ENCODE measurements around the gene ZNF391.
"Not testable (repeated sequence)": the region's sequence is repeated elsewhere in the genome, so short reads cannot be mapped to it uniquely, and the experiment has no call there.

The ZNF391 gene

GRCh38 chr6:27422651-27423332, 34.2 kb downstream of the ZNF391 start:
- DNase-seq (ENCODE audit: low read depth): peak; percentile 36

- not testable (repeated sequence) for DNase-seq (ENCODE audit: low read depth)
Observed at GRCh38 chr6:27424851-27425250, 36.3 kb downstream of the ZNF391 start.

DNA sequence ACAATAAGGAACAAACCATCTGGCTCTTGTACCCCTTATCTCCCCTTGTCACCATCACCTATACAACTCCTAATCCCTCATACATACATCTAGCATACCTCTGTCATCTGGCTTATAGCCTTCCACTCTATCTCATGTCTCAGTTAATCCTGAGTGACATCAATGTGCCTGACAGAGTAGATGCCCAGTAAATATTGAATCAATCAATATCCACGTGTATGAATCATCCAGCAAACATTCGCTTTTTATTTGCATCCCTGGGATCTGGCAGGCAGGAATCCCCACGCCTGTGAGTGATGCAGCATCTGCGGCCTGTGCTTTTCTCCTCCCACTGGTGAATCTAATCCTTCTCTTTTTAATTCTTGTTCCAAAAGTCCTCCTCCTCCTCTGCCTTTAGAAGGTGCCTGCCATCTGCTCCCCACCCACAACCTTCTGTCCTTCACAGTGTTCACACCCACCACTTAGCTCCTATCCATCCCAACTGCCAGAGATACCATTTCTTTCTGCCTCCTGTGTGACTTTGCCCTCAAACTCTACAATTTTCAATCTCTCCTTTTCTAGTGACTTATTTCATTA, 37.6 kb downstream of the ZNF391 start:
- DNase-seq (ENCODE audit: low read depth): no peak

DNA sequence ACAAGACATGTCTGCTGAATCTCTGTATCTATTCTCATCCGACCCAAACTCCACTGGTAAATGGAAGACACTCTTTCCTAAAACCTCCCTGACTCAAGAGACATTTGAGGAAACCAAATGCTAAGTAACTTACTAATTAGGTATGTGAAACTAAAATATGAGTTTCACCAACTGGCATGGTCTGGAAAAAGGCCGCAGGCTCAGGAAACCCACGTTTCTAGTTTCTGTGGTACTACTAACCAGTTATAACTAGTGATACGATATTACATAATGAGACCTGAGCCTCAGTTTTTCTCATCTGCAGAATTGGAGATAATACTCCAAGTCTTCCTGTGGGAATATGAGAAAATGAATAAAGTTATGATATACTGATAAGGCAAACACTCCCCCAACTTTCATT, 39.9 kb downstream of the ZNF391 start:
- no peak for DNase-seq (ENCODE audit: low read depth)

GRCh38 chr6:27428966-27429365, 40.4 kb downstream of the ZNF391 start:
- DNase-seq (ENCODE audit: low read depth): no peak

- DNase-seq (ENCODE audit: low read depth): no peak
Observed at GRCh38 chr6:27433714-27434113, 45.2 kb downstream of the ZNF391 start.

DNA sequence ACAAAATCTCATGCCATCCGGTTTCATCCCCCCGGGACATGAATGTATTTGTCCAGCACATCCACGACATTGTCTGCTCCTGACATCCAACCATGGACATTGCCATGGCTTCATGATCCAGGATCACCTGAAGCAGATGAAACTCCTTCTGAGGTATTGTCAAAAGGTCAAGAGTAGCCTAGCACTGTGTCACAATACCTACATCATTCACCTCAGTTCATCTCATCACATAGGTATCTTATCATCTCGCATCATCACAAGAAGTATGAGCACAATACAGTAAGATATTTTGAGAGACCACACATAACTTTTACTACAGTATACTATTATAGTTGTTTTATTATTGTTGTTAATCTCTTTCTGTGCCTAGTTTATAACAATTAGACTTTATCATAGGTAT, 50.8 kb downstream of the ZNF391 start:
- DNase-seq (ENCODE audit: low read depth): no peak

DNA sequence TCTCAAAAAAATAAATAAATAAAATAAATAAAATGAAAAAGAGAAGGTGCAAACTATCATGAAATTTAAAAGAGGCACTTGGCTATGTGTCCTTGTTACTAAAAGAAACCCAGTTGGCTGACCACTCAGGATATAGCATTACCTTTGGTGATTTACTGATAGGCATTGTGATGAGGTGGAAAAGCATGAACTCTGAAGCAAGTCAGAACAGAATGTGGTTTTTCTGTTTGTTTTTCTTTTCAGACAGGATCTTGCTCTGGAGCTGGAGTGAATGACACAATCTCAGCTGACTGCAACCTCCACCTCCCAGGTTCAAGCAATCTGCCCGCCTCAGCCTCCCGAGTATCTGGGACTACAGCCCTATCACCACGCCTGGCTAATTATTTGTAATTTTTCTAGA, 52.4 kb downstream of the ZNF391 start:
- peak; percentile 75 for DNase-seq (ENCODE audit: low read depth)

DNA sequence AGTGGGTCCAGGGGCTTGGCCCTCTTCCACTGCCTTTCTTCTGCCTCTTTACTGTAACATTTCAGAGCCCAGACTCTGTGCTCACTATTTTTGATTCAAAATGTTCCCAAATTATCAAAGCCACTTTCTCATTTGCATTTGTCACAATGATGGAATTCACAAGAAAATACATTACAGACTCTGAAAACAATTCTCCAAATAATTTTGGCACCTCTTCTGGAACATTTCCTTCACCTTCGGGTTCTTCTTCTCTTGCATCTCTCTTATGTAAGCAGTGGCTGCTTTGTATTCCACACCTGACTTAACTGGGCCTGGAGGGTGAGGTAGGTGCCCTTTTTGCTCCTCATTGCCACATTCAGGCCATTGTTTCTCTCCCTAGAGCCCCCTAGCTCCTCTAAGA, 54.4 kb downstream of the ZNF391 start:
- no peak for DNase-seq (ENCODE audit: low read depth)

DNA sequence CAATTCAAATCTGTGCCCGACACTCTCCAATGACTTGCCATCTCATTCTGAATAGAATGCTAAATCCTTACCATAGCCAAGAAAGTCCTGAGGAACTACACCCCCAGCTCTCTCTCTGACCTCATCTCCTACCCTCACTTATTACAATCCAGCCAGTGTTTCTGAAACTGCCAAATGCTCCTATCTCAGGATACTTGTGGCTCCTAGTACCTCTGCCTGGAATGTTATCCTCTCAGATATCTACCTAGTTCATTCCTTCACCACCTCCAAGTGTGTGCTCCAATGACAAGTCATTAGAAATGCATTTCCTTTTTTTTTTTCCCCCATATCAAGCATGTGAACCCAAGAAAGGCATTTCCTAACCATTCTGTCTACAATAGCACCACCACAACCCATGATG, 59.9 kb downstream of the ZNF391 start:
- no peak for DNase-seq (ENCODE audit: low read depth)

- DNase-seq (ENCODE audit: low read depth): no peak
Observed at GRCh38 chr6:27451660-27452390, 63.3 kb downstream of the ZNF391 start.

- peak; percentile 26 for DNase-seq (ENCODE audit: low read depth)
Observed at GRCh38 chr6:27452496-27452897, 63.9 kb downstream of the ZNF391 start.

All from iris pigment epithelial cell (primary cell).